HG02885 (cell line): ENCODE measurements around the gene SORD.

ENCODE experiments used
- ATAC-seq: cut with Tn5 transposase; IDR thresholded peaks from one replicate; pipeline ENCODE4 v1.9.1; 2021; ENCODE audit warnings: mild to moderate bottlenecking; ENCODE audit not compliant: unreplicated experiment, poor library complexity

The SORD gene

GRCh38 chr15:45114076-45114750 is 91.2 kb downstream of the SORD start, which contains the start of the genes DUOX2 and DUOXA2:
Gene DUOX2, minus strand, starts transcription at chr15:45114172. Its CDS starts 761 bp downstream, at chr15:45113411.
Gene DUOXA2, plus strand, starts transcription at chr15:45114326. Its CDS starts 280 bp downstream, at chr15:45114606.
- ATAC-seq, result no peak

GRCh38 chr15:45114751-45115085 is 91.7 kb downstream of the SORD start:
- ATAC-seq, result no peak

GRCh38 chr15:45115312-45115820 is 92.4 kb downstream of the SORD start:
- ATAC-seq, result no peak

GRCh38 chr15:45116006-45116481 is 93.0 kb downstream of the SORD start:
- no peak for ATAC-seq

- ATAC-seq, result no peak
Measured at GRCh38 chr15:45116482-45117307, 93.7 kb downstream of the SORD start.

- ATAC-seq, result peak; percentile 6
Measured at GRCh38 chr15:45117308-45118130, 94.5 kb downstream of the SORD start.

- peak; percentile 94 for ATAC-seq
Measured at GRCh38 chr15:45118131-45118588, 95.2 kb downstream of the SORD start.

GRCh38 chr15:45118996-45119395 is 96.0 kb downstream of the SORD start:
- ATAC-seq, result no peak

GRCh38 chr15:45120081-45120972 is 97.3 kb downstream of the SORD start:
- no peak for ATAC-seq

GRCh38 chr15:45121020-45121419 is 98.0 kb downstream of the SORD start:
- no peak for ATAC-seq

GRCh38 chr15:45121706-45122417 is 98.9 kb downstream of the SORD start:
- ATAC-seq, result no peak

- no peak for ATAC-seq
Measured at GRCh38 chr15:45122719-45123118, 99.7 kb downstream of the SORD start.

GRCh38 chr15:45123397-45123796 is 100.4 kb downstream of the SORD start:
- ATAC-seq, result no peak

- no peak for ATAC-seq
Measured at GRCh38 chr15:45126535-45127158, 103.7 kb downstream of the SORD start.
